ENCODE measurements around the gene LINC00305. TPM values are rescaled to one million over a fixed set of nuclear protein-coding genes. Genes with fewer than 3 reads are reported as not detected.

The LINC00305 gene
- total RNA-seq, 4 donors from 2014 or later = not detected

GRCh38 chr18:64111950-64112349, 36.9 kb downstream of the LINC00305 start:
- WGBS, 2 donors = 88 to 90% methylated on average over 9 of the region's 9 CpGs
- no peak for DNase-seq (ENCODE audit: low spot score in 2 of 2)
- H3K4me3 ChIP-seq (ENCODE audit: low read depth, poor library complexity, severe bottlenecking) = no peak overlapping the region
- TF ChIP-seq POLR2A (IDR thresholded peaks at IDR 0.05) (no peak), CTCF (IDR thresholded peaks at IDR 0.05) (no peak)
- intact Hi-C loops (cut with DNase I; ENCODE audit: low total_unique reads) = no loop called here

- TF ChIP-seq POLR2A (IDR thresholded peaks at IDR 0.05) (no peak), CTCF (IDR thresholded peaks at IDR 0.05) (no peak)
- WGBS, 2 donors = 58 to 60% methylated on average over 7 of the region's 7 CpGs
- intact Hi-C loops (cut with DNase I; ENCODE audit: low total_unique reads) = no loop called here
- no peak overlapping the region for H3K4me3 ChIP-seq (ENCODE audit: low read depth, poor library complexity, severe bottlenecking)
- DNase-seq (ENCODE audit: low spot score in 2 of 2) = no peak
Observed at GRCh38 chr18:64110692-64111480, 38.0 kb downstream of the LINC00305 start.

GRCh38 chr18:64103986-64104385, 44.9 kb downstream of the LINC00305 start:
- no peak for DNase-seq (ENCODE audit: low spot score in 2 of 2)
- WGBS, 2 donors = 94 to 97% methylated on average over 4 of the region's 4 CpGs
- intact Hi-C loops (cut with DNase I; ENCODE audit: low total_unique reads) = no loop called here
- TF ChIP-seq POLR2A (IDR thresholded peaks at IDR 0.05) = no peak
- TF ChIP-seq CTCF (IDR thresholded peaks at IDR 0.05) = no peak
- no peak overlapping the region for H3K4me3 ChIP-seq (ENCODE audit: low read depth, poor library complexity, severe bottlenecking)

GRCh38 chr18:64100116-64100922, 48.6 kb downstream of the LINC00305 start:
- 46 to 51% methylated on average over 6 of the region's 6 CpGs for WGBS, 2 donors
- TF ChIP-seq CTCF (IDR thresholded peaks at IDR 0.05) = no peak
- TF ChIP-seq POLR2A (IDR thresholded peaks at IDR 0.05) = no peak
- no peak overlapping the region for H3K4me3 ChIP-seq (ENCODE audit: low read depth, poor library complexity, severe bottlenecking)
- no peak for DNase-seq (ENCODE audit: low spot score in 2 of 2)
- intact Hi-C loops (cut with DNase I; ENCODE audit: low total_unique reads) = no loop called here

- TF ChIP-seq CTCF (IDR thresholded peaks at IDR 0.05) (no peak), POLR2A (IDR thresholded peaks at IDR 0.05) (no peak)
- H3K4me3 ChIP-seq (ENCODE audit: low read depth, poor library complexity, severe bottlenecking) = no peak overlapping the region
- DNase-seq (ENCODE audit: low spot score in 2 of 2) = no peak
- intact Hi-C loops (cut with DNase I; ENCODE audit: low total_unique reads) = no loop called here
- WGBS, 2 donors = 81 to 86% methylated on average over 3 of the region's 3 CpGs
Observed at GRCh38 chr18:64099244-64099643, 49.6 kb downstream of the LINC00305 start.

All from lower leg skin (tissue), 4 donors.